HG03469 (cell line): ENCODE measurements around the gene PPFIA4.

Source experiments
- ATAC-seq: cut with Tn5 transposase; IDR thresholded peaks from one replicate; pipeline ENCODE4 v1.9.1; 2021; ENCODE audit warnings: mild to moderate bottlenecking, moderate library complexity, moderate number of reproducible peaks; ENCODE audit not compliant: unreplicated experiment

Gene PPFIA4

GRCh38 chr1:203039609-203040512 lies 13.6 kb downstream of the PPFIA4 start:
- ATAC-seq: no peak

GRCh38 chr1:203040513-203041275 lies 14.4 kb downstream of the PPFIA4 start:
- ATAC-seq: no peak

GRCh38 chr1:203041351-203041932 lies 15.2 kb downstream of the PPFIA4 start:
- ATAC-seq: no peak

GRCh38 chr1:203043830-203044545 lies 17.7 kb downstream of the PPFIA4 start:
- ATAC-seq: no peak

GRCh38 chr1:203044546-203045250 lies 18.4 kb downstream of the PPFIA4 start:
- no peak for ATAC-seq

GRCh38 chr1:203045336-203045735 lies 19.0 kb downstream of the PPFIA4 start:
- no peak for ATAC-seq

- no peak for ATAC-seq
Measured at GRCh38 chr1:203045821-203046594, 19.7 kb downstream of the PPFIA4 start.

- ATAC-seq: no peak
Measured at GRCh38 chr1:203046984-203047630, 20.8 kb downstream of the PPFIA4 start.

GRCh38 chr1:203048086-203048485 lies 21.8 kb downstream of the PPFIA4 start:
- no peak for ATAC-seq

- no peak for ATAC-seq
Measured at GRCh38 chr1:203048555-203049051, 22.3 kb downstream of the PPFIA4 start.

- no peak for ATAC-seq
Measured at GRCh38 chr1:203049077-203049476, 22.8 kb downstream of the PPFIA4 start.

GRCh38 chr1:203049576-203050180 lies 23.4 kb downstream of the PPFIA4 start:
- ATAC-seq: no peak

GRCh38 chr1:203050826-203051225 lies 24.5 kb downstream of the PPFIA4 start:
- no peak for ATAC-seq

GRCh38 chr1:203051841-203052324 lies 25.6 kb downstream of the PPFIA4 start:
- ATAC-seq: no peak

GRCh38 chr1:203052601-203053000 lies 26.3 kb downstream of the PPFIA4 start:
- no peak for ATAC-seq

GRCh38 chr1:203054184-203054583 lies 27.9 kb downstream of the PPFIA4 start:
- ATAC-seq: no peak

GRCh38 chr1:203054642-203055041 lies 28.4 kb downstream of the PPFIA4 start:
- ATAC-seq: no peak

- ATAC-seq: no peak
Measured at GRCh38 chr1:203055161-203055799, 29.0 kb downstream of the PPFIA4 start.
